Choroid plexus epithelial cell (primary cell): ENCODE results near the gene RNF103.

Experiments used
- DNase-seq: peaks from one replicate; pipeline ENCODE4 v3.0.0-alpha.2; 2010; ENCODE audit warnings: low read depth
- H3K4me3 ChIP-seq: 2 replicates; pipeline ENCODE4 v1.5.1; 2011; ENCODE audit warnings: low read depth, mild to moderate bottlenecking, control low read depth, low read length, moderate library complexity
- TF ChIP-seq, protein P1 (sequence below): conservative IDR thresholded peaks from 2 replicates; pipeline ENCODE4 v1.5.1; 2011; ENCODE audit warnings: low read depth, mild to moderate bottlenecking, control low read depth, inconsistent platforms, low read length, moderate library complexity

The RNF103 gene

DNA sequence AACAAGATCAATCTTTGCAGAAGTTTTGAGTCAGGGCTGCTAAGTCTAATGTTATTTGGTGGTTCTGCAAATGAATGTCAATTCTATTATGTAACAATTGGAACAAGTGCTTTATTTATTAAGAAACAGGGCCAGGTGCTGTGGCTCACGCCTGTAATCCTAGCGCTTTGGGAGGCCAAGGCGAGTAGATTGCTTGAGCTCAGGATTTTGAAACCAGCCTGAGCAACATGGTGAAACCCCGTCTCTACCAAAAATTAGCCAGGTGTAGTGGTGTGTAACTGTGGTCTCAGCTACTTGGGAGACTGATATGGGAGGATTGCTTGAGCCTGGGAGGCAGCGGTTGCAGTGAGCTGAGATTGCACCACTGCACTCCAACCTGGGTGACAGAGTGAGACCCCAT is 13.2 kb upstream of the RNF103 start:
- H3K4me3 ChIP-seq: no peak overlapping the region
- DNase-seq: no peak
- TF ChIP-seq, protein P1, sequence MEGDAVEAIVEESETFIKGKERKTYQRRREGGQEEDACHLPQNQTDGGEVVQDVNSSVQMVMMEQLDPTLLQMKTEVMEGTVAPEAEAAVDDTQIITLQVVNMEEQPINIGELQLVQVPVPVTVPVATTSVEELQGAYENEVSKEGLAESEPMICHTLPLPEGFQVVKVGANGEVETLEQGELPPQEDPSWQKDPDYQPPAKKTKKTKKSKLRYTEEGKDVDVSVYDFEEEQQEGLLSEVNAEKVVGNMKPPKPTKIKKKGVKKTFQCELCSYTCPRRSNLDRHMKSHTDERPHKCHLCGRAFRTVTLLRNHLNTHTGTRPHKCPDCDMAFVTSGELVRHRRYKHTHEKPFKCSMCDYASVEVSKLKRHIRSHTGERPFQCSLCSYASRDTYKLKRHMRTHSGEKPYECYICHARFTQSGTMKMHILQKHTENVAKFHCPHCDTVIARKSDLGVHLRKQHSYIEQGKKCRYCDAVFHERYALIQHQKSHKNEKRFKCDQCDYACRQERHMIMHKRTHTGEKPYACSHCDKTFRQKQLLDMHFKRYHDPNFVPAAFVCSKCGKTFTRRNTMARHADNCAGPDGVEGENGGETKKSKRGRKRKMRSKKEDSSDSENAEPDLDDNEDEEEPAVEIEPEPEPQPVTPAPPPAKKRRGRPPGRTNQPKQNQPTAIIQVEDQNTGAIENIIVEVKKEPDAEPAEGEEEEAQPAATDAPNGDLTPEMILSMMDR: no peak

- TF ChIP-seq, protein P1: no peak
- DNase-seq: no peak
- no peak overlapping the region for H3K4me3 ChIP-seq
Measured at GRCh38 chr2:86634352-86634751, 10.7 kb upstream of the RNF103 start.

GRCh38 chr2:86633155-86633651 is 9.5 kb upstream of the RNF103 start:
- DNase-seq: no peak
- H3K4me3 ChIP-seq: no peak overlapping the region
- TF ChIP-seq, protein P1: no peak

DNA sequence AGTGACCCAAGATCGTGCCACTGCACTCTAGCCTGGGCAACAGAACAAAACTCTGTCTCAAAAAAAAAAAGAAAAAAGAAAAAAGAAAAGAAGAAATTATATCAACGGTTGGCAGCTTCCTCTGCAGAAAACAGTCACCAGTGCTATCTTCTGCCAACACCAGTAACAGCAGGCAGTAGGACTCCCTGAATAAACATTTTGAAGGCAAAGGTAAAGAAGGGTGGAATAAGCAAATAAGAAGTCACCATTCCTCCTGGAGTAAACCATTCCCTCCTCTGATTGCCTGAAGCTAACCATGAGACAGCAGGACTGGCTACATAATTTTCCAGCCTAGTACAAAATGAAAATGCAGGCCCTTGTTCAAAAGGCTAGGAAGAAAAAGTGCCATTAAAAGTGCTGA is 9.0 kb upstream of the RNF103 start:
- no peak for DNase-seq
- TF ChIP-seq, protein P1: no peak
- H3K4me3 ChIP-seq: no peak overlapping the region

- no peak overlapping the region for H3K4me3 ChIP-seq
Measured at GRCh38 chr2:86631846-86632485, 8.3 kb upstream of the RNF103 start.

GRCh38 chr2:86628091-86628522 is 4.4 kb upstream of the RNF103 start:
- peak; percentile 23 for DNase-seq

More at GRCh38 chr2:86631846-86632485, 8.3 kb upstream of the RNF103 start:
- no peak for DNase-seq
- TF ChIP-seq, protein P1: no peak

More at GRCh38 chr2:86628091-86628522, 4.4 kb upstream of the RNF103 start:
- no peak overlapping the region for H3K4me3 ChIP-seq
- TF ChIP-seq, protein P1: no peak
